Activated CD4-positive, CD25-positive, alpha-beta regulatory T cell (primary cell): Measurements from ENCODE around the gene EFS.
"Not testable (repeated sequence)": the region's sequence is repeated elsewhere in the genome, so short reads cannot be mapped to it uniquely, and the experiment has no call there.

Experiments used
- DNase-seq, 4 experiments: peaks; one replicate each; lab custom pipeline; 2025; lab: John Stamatoyannopoulos, UW

Gene EFS

GRCh38 chr14:23365036-23365731 lies at the start of gene EFS:
Gene EFS (minus strand): TSS chr14:23365172. CDS start chr14:23365025, 147 bp downstream.
- DNase-seq: no peak

- DNase-seq: no peak
Measured at GRCh38 chr14:23414254-23414653, 49.3 kb upstream of the EFS start.

GRCh38 chr14:23413681-23414080 lies 48.7 kb upstream of the EFS start:
- no peak for DNase-seq

GRCh38 chr14:23411563-23412525 lies 46.9 kb upstream of the EFS start:
- DNase-seq: no peak

GRCh38 chr14:23409966-23410635 lies 45.1 kb upstream of the EFS start:
- DNase-seq: no peak

GRCh38 chr14:23409475-23409874 lies 44.5 kb upstream of the EFS start:
- no peak for DNase-seq

- no peak for DNase-seq
Measured at GRCh38 chr14:23408307-23408630, 43.3 kb upstream of the EFS start.

GRCh38 chr14:23407516-23408306 lies 42.7 kb upstream of the EFS start, which contains the start of gene MYH6:
Gene MYH6 (minus strand): TSS chr14:23408273. CDS start chr14:23407223, 1,050 bp downstream.
- no peak for DNase-seq

- DNase-seq: no peak
Measured at GRCh38 chr14:23406725-23407355, 41.9 kb upstream of the EFS start.

GRCh38 chr14:23406244-23406643 lies 41.3 kb upstream of the EFS start:
- DNase-seq: no peak

- DNase-seq: no peak
Measured at GRCh38 chr14:23405516-23406025, 40.6 kb upstream of the EFS start.

- no peak for DNase-seq
Measured at GRCh38 chr14:23405096-23405495, 40.1 kb upstream of the EFS start.

- no peak for DNase-seq
Measured at GRCh38 chr14:23404331-23404900, 39.4 kb upstream of the EFS start.

- DNase-seq: no peak
Measured at GRCh38 chr14:23403908-23404307, 38.9 kb upstream of the EFS start.

GRCh38 chr14:23403139-23403438 lies 38.1 kb upstream of the EFS start:
- DNase-seq: no peak

- no peak for DNase-seq
Measured at GRCh38 chr14:23402296-23403138, 37.5 kb upstream of the EFS start.

- DNase-seq: no peak
Measured at GRCh38 chr14:23401291-23401690, 36.3 kb upstream of the EFS start.

GRCh38 chr14:23400496-23401149 lies 35.7 kb upstream of the EFS start:
- not testable (repeated sequence) for DNase-seq

GRCh38 chr14:23399591-23399990 lies 34.6 kb upstream of the EFS start:
- DNase-seq: no peak
